ENCODE measurements around the gene ADGRL1.

DNA sequence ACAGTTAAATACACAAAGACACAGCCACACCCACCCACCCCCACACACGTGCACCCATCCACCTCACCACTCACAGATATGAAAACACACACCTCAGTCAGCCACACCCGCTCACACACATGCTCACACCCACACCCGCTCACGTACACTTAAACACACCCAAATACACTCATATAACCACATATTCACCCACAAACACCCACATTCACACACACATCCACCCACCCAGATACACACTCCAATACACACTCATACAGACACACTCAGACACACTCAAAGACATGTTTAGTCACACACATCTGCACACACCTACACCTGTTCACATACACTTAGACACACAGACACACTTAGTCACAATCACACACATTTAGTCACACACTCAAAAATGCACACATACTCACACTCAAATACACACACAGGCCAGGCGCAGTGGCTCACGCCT, 30.6 kb downstream of the ADGRL1 start:
- TF ChIP-seq, protein P1, sequence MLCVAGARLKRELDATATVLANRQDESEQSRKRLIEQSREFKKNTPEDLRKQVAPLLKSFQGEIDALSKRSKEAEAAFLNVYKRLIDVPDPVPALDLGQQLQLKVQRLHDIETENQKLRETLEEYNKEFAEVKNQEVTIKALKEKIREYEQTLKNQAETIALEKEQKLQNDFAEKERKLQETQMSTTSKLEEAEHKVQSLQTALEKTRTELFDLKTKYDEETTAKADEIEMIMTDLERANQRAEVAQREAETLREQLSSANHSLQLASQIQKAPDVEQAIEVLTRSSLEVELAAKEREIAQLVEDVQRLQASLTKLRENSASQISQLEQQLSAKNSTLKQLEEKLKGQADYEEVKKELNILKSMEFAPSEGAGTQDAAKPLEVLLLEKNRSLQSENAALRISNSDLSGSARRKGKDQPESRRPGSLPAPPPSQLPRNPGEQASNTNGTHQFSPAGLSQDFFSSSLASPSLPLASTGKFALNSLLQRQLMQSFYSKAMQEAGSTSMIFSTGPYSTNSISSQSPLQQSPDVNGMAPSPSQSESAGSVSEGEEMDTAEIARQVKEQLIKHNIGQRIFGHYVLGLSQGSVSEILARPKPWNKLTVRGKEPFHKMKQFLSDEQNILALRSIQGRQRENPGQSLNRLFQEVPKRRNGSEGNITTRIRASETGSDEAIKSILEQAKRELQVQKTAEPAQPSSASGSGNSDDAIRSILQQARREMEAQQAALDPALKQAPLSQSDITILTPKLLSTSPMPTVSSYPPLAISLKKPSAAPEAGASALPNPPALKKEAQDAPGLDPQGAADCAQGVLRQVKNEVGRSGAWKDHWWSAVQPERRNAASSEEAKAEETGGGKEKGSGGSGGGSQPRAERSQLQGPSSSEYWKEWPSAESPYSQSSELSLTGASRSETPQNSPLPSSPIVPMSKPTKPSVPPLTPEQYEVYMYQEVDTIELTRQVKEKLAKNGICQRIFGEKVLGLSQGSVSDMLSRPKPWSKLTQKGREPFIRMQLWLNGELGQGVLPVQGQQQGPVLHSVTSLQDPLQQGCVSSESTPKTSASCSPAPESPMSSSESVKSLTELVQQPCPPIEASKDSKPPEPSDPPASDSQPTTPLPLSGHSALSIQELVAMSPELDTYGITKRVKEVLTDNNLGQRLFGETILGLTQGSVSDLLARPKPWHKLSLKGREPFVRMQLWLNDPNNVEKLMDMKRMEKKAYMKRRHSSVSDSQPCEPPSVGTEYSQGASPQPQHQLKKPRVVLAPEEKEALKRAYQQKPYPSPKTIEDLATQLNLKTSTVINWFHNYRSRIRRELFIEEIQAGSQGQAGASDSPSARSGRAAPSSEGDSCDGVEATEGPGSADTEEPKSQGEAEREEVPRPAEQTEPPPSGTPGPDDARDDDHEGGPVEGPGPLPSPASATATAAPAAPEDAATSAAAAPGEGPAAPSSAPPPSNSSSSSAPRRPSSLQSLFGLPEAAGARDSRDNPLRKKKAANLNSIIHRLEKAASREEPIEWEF (IDR thresholded peaks at IDR 0.05; ENCODE audit: insufficient replicate concordance, low read depth, low read length), result no peak
- TF ChIP-seq, protein P2, sequence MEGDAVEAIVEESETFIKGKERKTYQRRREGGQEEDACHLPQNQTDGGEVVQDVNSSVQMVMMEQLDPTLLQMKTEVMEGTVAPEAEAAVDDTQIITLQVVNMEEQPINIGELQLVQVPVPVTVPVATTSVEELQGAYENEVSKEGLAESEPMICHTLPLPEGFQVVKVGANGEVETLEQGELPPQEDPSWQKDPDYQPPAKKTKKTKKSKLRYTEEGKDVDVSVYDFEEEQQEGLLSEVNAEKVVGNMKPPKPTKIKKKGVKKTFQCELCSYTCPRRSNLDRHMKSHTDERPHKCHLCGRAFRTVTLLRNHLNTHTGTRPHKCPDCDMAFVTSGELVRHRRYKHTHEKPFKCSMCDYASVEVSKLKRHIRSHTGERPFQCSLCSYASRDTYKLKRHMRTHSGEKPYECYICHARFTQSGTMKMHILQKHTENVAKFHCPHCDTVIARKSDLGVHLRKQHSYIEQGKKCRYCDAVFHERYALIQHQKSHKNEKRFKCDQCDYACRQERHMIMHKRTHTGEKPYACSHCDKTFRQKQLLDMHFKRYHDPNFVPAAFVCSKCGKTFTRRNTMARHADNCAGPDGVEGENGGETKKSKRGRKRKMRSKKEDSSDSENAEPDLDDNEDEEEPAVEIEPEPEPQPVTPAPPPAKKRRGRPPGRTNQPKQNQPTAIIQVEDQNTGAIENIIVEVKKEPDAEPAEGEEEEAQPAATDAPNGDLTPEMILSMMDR (IDR thresholded peaks at IDR 0.05 in 2 of 3, conservative IDR thresholded peaks at IDR 0.05 in 1 of 3; ENCODE audit: control insufficient read depth in 2 of 3, extremely low read depth in 1 of 3, insufficient read depth in 1 of 3, low read depth in 3 of 3, low read length in 3 of 3), result no peak
- TF ChIP-seq ATF7 (IDR thresholded peaks at IDR 0.05; ENCODE audit: low read depth) (no peak), KDM1A (IDR thresholded peaks at IDR 0.05; ENCODE audit: borderline replicate concordance) (no peak), YY1 (IDR thresholded peaks at IDR 0.05; ENCODE audit: low read depth, low read length) (no peak), RAD21 (IDR thresholded peaks at IDR 0.05; ENCODE audit: insufficient read depth, low read depth, low read length) (no peak), BRCA1 (IDR thresholded peaks at IDR 0.05; ENCODE audit: low read depth, low read length) (no peak), JUND (IDR thresholded peaks at IDR 0.05; ENCODE audit: low read depth, low read length) (no peak), POLR2A (IDR thresholded peaks at IDR 0.05; ENCODE audit: low read depth, low read length) (no peak)

Measured in GM12878 (cell line).